HG02852 (cell line): ENCODE measurements around the gene S100A7A.
"Not testable (repeated sequence)": the region's sequence is repeated elsewhere in the genome, so short reads cannot be mapped to it uniquely, and the experiment has no call there.

Source experiments
- ATAC-seq: cut with Tn5 transposase; IDR thresholded peaks from one replicate; pipeline ENCODE4 v1.9.1; 2021; ENCODE audit warnings: mild to moderate bottlenecking, moderate library complexity; ENCODE audit not compliant: unreplicated experiment

Gene S100A7A

GRCh38 chr1:153456396-153456795, 40.1 kb downstream of the S100A7A start:
- ATAC-seq = no peak

- ATAC-seq = no peak
These were observed 43.3 kb downstream of the S100A7A start for GRCh38 chr1:153459655-153460054.

- ATAC-seq = no peak
These were observed 44.2 kb downstream of the S100A7A start, which contains the start of gene S100A7 for GRCh38 chr1:153460551-153460950. TSS of gene S100A7 (minus strand) at chr1:153460651. CDS start at chr1:153459013, 1,638 bp downstream.

- ATAC-seq = not testable (repeated sequence)
These were observed 46.4 kb downstream of the S100A7A start for GRCh38 chr1:153462741-153463140.

GRCh38 chr1:153465811-153466636, 49.7 kb downstream of the S100A7A start:
- ATAC-seq = no peak

GRCh38 chr1:153466908-153467307, 50.6 kb downstream of the S100A7A start:
- ATAC-seq = no peak

- ATAC-seq = no peak
These were observed 54.4 kb downstream of the S100A7A start for GRCh38 chr1:153470707-153471106.
